Activated T-helper 9 cell treated with anti-CD3 and anti-CD28 coated beads, Interleukin-2, amount 50 U/mL, for 16 hours (primary cell): ENCODE results near the gene C19orf25.
"Not testable (repeated sequence)": the region's sequence is repeated elsewhere in the genome, so short reads cannot be mapped to it uniquely, and the experiment has no call there.

Experiments used
- DNase-seq: peaks from one replicate; pipeline ENCODE4 v3.0.0-alpha.2; 2020; ENCODE audit warnings: low read depth

The C19orf25 gene

DNA sequence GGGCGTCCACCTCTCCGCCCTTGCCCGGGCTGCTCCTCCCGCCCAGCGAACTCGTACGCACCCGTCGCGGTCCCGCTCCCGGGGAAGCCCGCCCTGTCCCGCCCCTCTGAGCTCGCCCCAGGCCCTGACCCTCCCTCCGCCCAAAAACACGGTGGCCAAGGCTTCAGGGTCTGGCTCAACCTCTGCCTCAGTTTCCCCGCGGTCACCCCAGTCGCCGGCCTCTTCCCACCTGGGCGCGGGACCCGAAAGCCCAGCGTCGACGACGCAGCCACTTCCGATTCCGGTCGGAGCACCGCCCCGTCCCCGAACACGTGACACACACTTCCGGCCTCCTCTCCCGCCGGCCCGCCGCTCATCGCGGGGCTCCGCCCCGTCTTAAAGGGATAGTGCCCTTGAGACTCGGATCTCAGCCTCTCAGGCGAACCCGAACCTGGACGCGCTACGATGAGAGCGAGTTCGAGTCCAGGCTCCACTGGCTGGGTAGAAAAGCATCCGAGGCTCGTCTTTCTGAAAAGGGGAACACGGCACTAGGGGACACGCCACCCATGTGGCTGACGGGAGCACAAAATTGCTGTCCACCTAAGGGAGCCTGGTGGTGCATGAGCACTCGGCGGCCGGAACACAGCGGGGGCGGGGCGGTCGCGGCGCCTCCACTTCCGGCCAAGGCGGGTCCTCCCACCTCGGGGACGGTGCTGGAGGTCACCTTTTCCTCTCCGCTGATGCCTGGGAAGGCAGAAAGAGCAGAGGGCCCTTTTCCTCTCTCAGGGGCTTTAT is at the start of gene C19orf25:
C19orf25 (minus strand) TSS at position 282 of the 774 bp plus-strand sequence. CDS start 312 bp downstream, outside the sequence.
- DNase-seq, result peak; percentile 89

DNA sequence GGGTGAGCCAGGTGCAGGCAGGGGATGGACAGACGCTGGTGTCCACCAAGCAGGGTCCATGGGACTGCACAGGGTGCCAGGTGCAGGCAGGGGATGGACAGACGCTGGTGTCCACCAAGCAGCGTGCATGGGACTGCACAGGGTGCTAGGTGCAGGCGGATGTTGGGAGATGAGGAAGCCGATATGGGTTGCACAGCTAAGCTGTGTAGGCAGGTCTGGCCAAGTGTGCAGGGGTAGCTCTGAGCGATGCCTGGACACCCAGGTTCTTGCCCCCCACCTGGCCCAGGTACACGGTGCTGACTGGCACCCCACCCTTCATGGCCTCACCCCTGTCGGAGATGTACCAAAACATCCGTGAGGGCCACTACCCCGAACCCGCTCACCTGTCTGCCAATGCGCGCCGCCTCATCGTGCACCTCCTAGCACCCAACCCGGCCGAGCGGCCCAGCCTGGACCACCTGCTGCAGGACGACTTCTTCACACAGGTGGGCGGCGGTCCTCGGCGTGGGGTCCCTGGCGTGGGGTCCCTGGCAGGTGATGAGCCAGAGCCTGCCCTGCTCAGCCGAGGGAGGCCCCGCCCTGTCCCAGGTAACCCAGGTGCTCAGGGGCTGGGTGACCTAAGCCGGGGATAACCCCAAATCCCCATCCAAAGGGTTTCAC is 48.8 kb upstream of the C19orf25 start:
- no peak for DNase-seq

DNA sequence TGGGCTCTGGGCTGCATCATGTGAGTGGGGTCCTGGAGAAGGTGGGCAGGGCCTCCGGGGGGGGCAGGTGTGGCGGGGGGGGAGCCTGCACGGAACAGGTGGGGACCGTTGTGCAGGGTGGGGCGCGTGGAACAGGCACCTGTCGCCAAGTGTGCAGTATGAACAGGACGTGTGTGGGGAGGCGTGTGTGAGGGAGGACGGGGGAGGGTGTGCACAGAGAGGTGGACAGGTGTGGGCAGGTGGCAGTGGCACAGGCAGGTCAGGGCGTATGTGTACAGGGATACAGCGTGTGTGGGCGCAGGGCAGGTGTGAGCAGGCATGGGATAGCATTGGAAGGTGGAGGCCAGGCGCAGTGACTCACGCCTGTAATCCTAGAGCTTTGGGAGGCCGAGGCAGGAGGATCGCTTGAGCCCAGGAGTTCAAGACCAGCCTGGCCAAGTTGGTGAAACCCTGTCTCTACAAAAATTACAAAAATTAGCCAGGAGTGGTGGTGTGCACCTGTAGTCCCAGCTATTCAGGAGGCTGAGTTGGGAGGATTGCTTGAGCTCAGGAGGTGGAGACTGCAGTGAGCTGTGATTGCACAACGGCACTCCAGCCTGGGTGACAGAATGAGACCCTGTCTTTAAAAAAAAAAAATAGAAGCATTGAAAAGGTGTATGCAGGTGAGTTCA is 48.1 kb upstream of the C19orf25 start:
- DNase-seq, result no peak

DNA sequence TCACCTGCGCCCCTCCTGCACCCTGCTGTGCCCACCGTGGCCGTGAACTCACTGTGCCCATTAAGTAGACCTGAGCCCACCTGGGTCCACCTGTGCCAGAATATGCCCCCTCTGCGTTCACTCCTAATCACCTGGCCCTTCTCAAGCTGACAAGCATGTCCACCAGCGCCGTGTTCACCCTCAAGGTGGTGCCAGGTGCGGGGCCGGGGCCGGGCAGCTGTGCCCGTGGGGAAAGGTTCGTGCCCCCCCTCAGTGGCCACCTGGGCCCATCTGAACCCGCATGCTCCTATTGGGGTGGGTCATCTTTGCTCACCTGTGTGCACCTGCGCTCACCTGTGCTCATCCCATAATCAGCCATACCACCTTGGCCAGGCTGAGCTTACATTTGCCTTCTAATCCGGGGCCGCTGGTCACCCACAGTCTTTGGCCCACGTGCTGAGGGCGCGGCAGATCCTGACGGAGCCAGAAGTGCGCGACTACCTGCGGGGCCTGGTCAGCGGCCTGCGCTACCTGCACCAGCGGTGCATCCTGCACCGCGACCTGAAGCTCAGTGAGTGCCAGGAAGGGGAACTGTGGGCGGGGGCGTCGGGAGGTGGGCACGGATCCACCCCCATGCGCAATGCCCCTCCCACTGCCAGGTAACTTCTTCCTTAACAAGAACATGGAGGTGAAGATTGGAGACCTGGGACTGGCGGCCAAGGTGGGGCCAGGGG is 47.2 kb upstream of the C19orf25 start:
- DNase-seq, result no peak

DNA sequence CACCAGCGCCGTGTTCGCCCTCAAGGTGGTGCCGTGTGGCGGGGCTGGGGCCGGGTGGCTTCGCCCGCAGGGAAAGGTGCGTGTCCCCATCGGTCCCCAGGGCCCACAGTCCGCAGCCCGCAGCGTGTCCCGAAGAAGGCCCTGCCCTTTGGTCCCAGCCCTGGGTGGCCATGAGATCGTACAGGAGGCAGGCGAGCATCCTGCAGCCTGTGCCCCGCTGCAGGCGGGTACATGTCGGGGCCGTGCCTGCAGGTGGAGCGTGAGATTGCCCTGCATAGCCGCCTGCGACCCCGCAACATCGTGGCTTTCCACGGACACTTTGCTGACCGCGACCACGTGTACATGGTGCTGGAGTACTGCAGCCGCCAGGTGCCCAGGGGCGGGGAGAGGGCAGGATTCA is 46.3 kb upstream of the C19orf25 start:
- DNase-seq, result no peak

DNA sequence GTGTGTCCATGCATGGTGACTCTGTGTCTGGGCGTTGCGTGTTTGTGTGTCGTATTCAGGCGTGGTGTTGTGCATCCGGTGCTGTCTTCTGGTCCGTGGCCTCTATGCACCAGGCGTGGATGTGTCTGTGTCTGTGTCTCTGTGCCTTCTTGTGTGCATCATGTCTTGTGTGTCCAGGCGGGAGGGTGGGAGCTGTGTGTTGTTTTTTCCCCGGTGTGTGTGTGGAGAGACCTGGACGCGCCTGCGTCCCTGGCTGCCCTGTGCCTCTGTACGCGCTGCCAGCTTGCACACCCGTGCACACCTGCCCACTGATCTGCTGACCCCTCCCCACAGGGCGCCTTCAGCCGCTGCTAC is 45.9 kb upstream of the C19orf25 start:
- no peak for DNase-seq

DNA sequence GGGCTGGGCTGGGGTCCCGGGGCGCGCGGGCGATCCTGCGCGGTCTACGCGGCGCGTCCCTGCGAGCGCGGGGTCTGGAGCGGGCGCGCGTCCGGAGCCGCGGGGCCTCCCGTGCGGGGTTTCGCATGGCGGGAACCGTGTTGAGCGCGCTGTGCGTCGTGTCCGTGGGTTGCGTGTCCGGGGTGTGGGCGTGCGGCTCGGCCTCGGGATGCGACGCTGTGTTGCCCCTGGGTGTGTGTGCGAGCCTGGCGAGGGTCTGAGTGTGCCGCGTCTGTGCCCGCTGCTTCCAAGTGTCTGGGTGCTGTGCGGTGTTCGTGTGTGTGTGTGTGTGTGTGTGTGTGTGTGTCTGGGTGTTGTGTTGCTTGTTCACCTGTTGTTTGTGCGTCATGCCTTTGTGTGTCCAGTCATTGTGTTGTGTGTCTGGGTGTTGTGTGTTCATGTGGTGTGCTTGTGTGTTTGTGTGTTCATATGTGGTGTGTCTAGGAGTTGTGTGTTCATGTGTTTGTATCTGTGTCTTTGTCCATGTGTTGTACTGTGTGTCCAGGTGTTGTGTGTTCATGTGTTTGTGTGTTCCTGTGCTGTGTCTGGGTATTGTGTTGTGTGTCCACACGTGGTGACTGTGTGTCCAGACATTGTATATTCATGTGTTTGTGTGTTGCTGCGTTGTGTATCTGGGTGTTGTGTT is 45.4 kb upstream of the C19orf25 start:
- DNase-seq, result no peak

DNA sequence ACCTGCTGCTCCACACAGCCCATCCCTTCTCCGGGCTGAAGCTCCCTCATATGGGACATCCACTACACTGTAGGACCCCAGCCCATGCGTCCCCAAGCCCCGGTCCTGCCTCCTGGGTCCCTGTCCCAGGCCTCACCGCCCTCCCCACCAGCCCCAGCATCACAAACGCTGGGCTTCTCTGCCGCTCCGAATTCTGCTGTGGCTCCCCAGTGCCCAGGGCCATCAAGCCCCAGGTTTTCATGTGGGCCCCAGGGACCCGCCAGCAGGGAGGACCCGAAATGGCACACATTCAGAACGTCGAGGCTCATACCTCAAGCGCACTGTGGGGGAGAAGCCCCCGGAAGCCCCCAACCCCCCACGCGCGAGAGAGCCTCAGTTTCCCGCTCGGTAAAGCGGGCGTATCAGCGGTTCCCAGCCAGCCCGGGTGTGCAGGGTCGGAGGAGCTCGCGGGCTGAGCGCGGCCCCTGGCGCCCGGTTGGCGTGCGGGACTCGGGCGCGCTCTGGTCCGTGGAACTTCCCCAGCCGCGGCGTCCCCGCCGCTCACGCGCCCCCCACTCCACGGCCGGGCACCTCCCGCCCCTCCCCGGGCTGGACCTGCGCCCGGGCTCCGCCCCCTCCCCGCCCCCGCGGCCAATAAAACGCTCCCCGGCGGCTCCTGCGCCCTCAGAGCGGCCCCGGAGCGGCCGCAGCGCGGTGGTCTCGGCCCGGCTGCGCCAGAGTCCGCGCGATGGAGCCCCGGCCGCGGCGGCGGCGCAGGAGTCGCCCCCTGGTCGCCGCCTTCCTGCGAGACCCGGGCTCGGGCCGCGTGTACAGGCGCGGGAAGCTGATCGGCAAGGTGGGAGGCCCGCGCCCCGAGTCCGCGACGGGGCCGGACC is 44.6 kb upstream of the C19orf25 start, which contains the start of gene PLK5:
PLK5 (plus strand) TSS at position 666 of the 875 bp plus-strand sequence. CDS start 2,920 bp downstream, outside the sequence.
- no peak for DNase-seq

DNA sequence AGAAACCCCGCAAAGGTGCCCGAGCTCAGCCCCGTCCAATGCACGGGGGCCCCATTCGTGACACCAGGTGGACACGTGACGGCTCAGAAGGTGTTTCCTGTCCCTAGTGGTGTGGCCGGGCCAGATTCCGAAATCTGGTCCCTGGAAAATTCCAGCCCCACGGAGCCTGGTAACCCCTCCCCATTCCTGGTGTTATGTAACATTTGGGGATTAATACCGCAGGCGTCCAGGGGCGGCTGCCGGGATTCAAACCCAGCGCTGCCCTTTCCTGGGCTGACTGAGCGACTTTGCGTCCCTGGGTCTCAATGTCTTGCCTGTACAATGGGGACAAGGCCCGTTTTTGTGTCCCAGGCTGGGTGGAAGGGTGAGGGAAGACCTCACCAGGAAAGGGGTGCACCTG is 43.8 kb upstream of the C19orf25 start:
- no peak for DNase-seq

DNA sequence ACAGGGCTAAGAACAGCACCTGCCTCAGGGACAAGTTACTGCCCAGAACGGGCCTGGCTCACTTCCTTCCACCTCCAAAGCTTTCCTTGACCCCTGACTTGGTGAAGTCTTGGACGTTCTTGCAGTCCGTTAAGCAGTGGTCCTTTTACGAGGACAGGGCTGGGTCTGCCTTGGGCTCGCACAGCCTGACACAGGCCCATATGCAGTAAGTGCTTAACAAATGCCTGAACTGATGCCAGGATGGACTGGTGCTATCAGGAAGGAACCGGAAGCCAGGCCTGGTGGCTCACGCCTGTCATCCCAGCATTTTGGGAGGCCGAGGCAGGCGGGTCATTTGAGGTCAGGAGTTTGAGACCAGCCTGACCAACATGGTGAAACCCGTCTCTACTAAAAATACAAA is 43.0 kb upstream of the C19orf25 start:
- no peak for DNase-seq

DNA sequence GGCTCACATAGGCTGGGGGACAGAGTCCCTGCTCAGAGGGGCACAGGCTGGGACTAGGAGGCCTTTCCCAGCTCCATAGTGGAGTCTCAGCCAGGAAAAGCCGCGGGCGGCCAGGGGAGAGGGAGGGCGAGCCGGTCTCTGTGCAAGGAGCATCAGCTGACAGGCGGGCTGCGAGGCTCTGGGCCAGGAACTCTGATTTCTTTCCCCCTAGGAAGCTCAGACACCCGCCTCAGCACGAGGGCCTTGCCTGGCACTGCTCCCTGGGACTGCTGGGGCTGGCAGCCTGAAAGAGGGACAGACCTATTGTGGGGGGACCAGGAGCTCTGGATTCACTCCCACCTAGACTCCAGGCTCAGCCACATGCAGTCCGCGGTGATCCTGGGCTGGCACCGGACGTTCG is 42.6 kb upstream of the C19orf25 start:
- DNase-seq, result no peak

DNA sequence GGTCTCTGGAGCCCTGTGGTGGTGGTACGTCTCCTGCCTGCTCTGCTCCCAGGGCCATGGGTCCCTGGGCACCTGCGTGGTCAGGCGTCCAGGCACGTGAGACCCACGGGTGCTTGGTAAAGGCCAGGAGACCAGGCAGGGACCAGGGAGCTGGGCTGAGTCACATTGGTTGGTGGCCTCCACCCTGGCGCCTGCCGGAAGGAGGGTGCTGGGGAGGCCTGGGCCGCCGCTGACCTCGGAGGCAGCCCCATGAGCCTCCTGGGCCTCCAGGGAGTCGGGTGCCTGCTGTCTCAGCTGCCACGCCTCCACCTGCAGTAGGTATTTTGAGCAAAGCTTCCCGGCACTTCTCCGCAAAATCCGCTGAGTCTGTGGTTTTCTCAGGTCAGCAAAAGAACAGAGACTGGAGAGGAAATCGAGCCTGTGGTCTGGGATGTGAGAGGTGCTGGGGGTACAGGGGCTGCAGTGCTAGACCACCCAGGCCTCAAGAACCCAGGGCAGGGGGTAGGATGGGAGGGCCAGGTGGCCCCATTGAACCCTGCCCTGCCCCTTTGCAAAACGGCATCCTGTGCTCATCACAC is 41.3 kb upstream of the C19orf25 start:
- DNase-seq, result no peak

DNA sequence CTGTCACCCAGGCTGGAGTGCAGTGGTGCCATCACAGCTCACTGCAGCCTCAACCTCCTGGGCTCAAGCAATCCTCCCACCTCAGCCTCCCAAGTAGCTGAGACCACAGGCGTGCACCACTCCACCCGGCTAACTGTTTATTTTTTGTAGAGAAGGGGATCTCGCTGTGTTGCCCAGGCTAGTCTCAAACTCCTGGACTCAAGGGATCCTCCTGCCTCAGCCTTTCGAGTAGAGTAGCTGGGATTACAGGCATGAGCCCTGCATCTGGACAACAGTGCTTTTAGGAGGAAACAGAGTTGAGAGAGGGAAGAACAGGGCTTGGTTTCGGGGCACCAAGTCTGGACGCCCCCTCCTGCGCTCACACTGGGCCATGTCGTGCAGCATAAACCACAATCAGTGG is 40.8 kb upstream of the C19orf25 start:
- DNase-seq, result not testable (repeated sequence)

DNA sequence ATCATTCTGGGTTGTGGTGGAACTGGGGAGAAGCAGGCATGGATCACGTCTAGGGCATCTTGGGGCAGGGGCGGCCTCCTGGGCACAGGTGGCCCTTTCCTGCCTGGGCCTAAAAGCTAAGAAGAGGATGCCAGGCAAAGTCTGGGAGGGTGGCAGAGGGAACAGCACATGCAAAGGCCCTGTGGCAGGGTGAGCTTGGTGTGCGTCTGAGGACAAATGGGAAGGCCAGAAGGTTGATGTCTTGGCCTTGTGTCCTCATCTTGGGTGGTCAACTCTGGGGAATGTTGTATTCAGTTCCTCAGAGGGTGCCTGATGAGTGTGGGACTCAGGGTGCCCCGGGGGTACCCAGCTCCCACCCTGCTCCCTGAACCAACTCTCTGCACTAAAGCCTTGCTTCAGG is 39.5 kb upstream of the C19orf25 start:
- DNase-seq, result no peak

DNA sequence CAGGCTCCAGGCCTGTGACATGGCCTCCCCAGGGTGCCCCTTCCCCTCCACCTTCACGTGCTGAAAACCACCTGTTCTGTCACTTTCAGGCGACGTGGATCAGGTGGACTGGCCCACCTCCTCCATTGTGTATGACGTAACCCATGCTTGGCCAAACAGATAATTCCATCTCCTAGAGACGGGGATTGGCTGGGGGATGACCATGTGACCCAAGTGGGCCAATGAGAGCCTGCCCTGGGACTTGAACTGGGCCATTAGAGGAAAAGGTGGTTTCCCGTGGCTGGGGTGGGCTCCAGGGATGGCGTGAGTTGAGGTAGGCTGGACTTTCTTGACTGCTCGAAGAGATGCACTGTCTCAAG is 37.4 kb upstream of the C19orf25 start:
- no peak for DNase-seq

DNA sequence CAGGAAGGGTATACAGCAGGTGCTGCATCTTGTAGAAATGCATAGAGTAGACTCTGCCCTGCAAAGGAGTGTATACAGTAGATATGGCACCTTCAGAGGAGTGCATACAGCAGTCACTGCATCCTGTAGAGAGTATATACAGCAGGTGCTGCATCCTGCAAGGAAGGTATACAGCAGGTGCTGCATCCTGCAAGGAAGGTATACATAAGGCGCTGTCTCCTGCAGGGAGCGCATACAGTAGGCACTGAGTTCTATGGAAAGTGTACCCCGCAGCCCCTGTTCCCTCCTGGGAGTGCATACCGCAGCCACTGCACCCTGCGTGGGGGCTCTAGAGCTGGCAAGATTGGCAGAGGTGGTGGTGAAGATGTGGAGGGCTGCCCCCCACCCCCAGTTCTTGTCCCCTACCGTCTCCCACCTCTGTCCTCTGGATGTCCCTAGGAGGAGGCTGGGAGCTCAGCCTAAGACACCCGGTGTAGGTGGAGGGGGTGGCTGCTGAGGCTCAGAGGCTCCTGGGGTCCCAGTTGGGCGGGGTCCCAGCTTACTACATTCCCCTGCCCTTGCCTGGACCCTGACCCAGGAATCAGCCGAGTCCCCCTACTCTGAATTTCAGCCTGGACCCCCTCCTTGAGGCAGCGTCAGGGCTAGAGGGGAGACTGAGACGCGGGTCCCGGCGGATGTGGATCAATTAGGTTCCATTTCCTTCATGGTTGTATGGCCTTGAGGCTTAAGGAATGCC is 36.1 kb upstream of the C19orf25 start:
- no peak for DNase-seq

DNA sequence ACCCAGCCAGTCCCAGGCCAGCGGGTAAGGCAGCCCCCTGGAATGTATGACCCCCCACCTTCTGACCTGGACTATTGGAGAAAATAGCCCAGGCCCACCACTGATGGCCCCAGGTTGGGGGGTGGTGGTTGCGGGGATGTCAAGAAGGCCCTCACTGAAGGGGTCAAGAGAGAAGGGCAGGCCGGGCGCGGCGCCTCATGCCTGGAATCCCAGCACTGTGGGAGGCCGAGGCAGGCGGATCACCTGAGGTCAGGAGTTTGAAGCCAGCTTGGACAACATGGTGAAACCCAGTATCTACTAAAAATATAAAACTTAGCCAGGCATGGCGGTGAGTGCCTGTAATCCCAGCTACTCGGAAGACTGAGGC is 35.3 kb upstream of the C19orf25 start:
- DNase-seq, result no peak

DNA sequence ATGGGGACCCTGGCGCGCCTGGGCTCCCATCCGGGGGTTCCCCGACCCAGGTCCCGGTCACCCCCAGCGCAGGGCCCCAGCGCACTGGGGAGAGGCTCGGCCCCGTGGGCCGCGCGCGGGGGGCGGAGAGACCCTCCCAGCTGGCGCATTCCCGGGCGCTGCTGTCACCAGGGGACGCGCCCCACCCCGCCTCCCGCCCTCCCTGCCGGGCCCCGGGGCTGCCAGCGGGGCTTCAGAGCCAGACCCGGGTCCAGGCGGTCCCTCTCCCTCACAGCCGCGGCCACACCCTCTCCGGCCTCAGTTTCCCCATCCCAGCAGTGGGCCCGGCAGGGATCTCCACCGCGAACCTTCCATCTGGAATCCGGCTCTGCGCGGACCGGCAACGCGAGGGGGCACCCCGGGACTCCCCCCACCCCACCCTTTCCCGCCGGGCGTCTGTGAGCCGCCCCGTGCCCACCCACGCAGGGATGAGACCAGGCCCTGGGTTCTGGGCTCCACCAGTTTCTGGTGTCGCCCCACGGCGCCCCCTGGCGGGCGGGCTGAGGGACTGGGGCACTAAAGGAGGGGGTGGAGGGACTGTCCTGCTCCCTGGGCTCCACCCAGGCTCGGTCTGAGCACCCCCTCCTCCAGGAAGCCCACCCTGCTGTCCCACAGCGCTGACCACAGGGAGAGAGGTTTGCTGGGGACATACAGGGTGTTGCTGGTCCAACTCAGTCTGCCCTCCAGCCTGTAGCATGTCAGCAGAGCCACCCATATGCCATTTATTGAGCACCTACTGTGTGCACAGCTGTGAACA is 34.7 kb upstream of the C19orf25 start:
- DNase-seq, result peak; percentile 68
